MM.1S (cell line): Measurements from ENCODE around the gene ZMYM4.

ENCODE experiments used
- DNase-seq: peaks from one replicate; pipeline ENCODE4 v3.0.0-alpha.2; 2015
- H2AFZ ChIP-seq: fragments of 300-600 bp; sonication (generic); 2 replicates; pipeline ENCODE4 v1.6.0; 2016; ENCODE audit warnings: antibody characterized with exemption, low read length
- H3F3A ChIP-seq: fragments of 300-600 bp; sonication (generic); 2 replicates; pipeline ENCODE4 v1.6.1; 2016; ENCODE audit warnings: mild to moderate bottlenecking, antibody characterized with exemption, low read length, moderate library complexity, mixed read lengths; ENCODE audit not compliant: insufficient read depth
- H3K27ac ChIP-seq: fragments of 300-600 bp; sonication (generic); 2 replicates; pipeline ENCODE4 v1.5.1; 2016; ENCODE audit warnings: mild to moderate bottlenecking, low read length
- H3K27me3 ChIP-seq: fragments of 300-600 bp; sonication (generic); replicated peaks from 2 replicates; pipeline ENCODE4 v1.6.0; 2016; ENCODE audit warnings: low read length; ENCODE audit not compliant: insufficient read depth
- H3K36me3 ChIP-seq: fragments of 300-600 bp; sonication (generic); replicated peaks from 2 replicates; pipeline ENCODE4 v1.6.1; 2016; ENCODE audit warnings: mild to moderate bottlenecking, low read length, mixed read lengths; ENCODE audit not compliant: insufficient read depth
- H3K4me1 ChIP-seq: fragments of 300-600 bp; sonication (generic); 2 replicates; pipeline ENCODE4 v1.6.1; 2016; ENCODE audit warnings: low read length, mixed read lengths
- H3K4me2 ChIP-seq: fragments of 300-600 bp; sonication (generic); 2 replicates; pipeline ENCODE4 v1.6.0; 2016; ENCODE audit warnings: low read depth, low read length
- H3K4me3 ChIP-seq: fragments of 300-600 bp; sonication (generic); 2 replicates; pipeline ENCODE4 v1.5.1; 2016; ENCODE audit warnings: low read length, mixed read lengths
- H3K79me2 ChIP-seq: fragments of 300-600 bp; sonication (generic); 2 replicates; pipeline ENCODE4 v1.6.1; 2016; ENCODE audit warnings: mixed run types, low read length, mixed read lengths
- H3K9ac ChIP-seq: fragments of 300-600 bp; sonication (generic); 2 replicates; pipeline ENCODE4 v1.6.1; 2016; ENCODE audit warnings: low read length, mixed read lengths
- H3K9me2 ChIP-seq: fragments of 300-600 bp; sonication (generic); replicated peaks from 2 replicates; pipeline ENCODE4 v1.6.1; 2016; ENCODE audit warnings: mild to moderate bottlenecking, low read length, mixed read lengths; ENCODE audit not compliant: insufficient read depth
- H3K9me3 ChIP-seq: fragments of 300-600 bp; sonication (generic); replicated peaks from 2 replicates; pipeline ENCODE4 v1.6.1; 2016; ENCODE audit warnings: mild to moderate bottlenecking, low read length, mixed read lengths; ENCODE audit not compliant: insufficient read depth
- H4K20me1 ChIP-seq: fragments of 300-600 bp; sonication (generic); 2 replicates; pipeline ENCODE4 v1.6.1; 2016; ENCODE audit warnings: mild to moderate bottlenecking, low read length, moderate library complexity, mixed read lengths; ENCODE audit not compliant: insufficient read depth
- CTCF ChIP-seq: fragments of 300-600 bp; sonication (generic); IDR thresholded peaks from 2 replicates; pipeline ENCODE4 v1.5.1; 2016; ENCODE audit warnings: antibody characterized with exemption, low read length, mixed read lengths
- EZH2 ChIP-seq: fragments of 300-600 bp; sonication (generic); optimal IDR thresholded peaks from 2 replicates; pipeline ENCODE3; 2017; ENCODE audit warnings: low read depth, mild to moderate bottlenecking, antibody characterized with exemption, low read length, mixed read lengths
- EZH2phosphoT487 ChIP-seq: fragments of 300-600 bp; sonication (generic); IDR thresholded peaks from 2 replicates; pipeline ENCODE4 v1.6.1; 2018; ENCODE audit warnings: antibody characterized with exemption, low read length

ZMYM4 gene

DNA sequence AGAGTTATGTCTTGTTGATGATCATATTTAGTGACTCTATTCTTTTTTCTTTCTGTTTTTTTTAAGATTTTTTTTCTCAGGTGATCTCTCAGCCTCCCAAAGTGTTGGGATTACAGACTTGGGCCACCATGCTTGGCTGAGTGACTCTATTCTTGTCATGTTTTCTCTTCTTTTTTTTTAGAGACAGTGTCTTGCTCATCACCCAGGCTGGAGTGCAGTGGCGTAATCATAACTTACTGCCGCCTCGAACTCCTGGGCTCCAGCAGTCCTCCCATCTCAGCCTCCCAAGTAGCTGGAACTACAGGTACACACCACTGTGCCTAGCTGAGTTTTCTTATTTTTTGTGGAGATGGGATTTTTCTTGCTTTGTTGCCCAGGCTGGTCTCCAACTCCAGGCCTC is 36.9 kb downstream of the ZMYM4 start:
- no peaks in the 10 kb centered on the region for H3K9me3 ChIP-seq
- H3K79me2 ChIP-seq: peaks cover 4% of the 10 kb centered on the region; the same call in 1 of the 2 replicates

DNA sequence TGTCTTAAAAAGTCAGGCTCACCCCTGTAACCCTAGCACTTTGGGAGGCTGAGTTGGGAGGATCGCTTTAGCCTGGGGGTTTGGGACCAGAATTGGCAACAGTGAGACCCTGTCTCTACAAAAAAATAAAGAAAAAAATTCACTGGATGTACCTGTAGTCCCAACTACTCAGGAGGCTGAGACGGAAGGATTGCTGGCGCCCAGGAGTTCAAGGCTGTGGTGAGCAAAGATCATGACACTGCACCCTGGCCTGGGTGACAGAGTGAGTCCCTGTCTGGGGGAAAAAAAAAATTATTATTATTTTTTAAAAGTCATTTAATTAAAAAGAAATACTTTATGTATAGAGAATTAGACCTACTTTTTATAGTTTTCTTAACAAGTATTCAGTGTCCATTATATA is 47.1 kb downstream of the ZMYM4 start:
- no peaks in the 10 kb centered on the region; the same call in 1 of the 2 replicates for H3K36me3 ChIP-seq
- no peaks in the 10 kb centered on the region for H3K4me1 ChIP-seq
- H3K9me2 ChIP-seq: no peaks in the 10 kb centered on the region
- H3K4me3 ChIP-seq: no peak overlapping the region
- H3K9me3 ChIP-seq: no peaks in the 10 kb centered on the region
- H3K27ac ChIP-seq: no peak overlapping the region
- H3F3A ChIP-seq: no peaks in the 10 kb centered on the region
- TF ChIP-seq EZH2phosphoT487 (no peak), CTCF (no peak), EZH2 (no peak)
- no peaks in the 10 kb centered on the region for H4K20me1 ChIP-seq
- no peak overlapping the region for H3K4me2 ChIP-seq
- no peak for DNase-seq
- no peaks in the 10 kb centered on the region for H3K27me3 ChIP-seq
- H3K9ac ChIP-seq: no peak overlapping the region
- no peak overlapping the region for H2AFZ ChIP-seq
- H3K79me2 ChIP-seq: no peaks in the 10 kb centered on the region

More for the DNA sequence above, 36.9 kb downstream of the ZMYM4 start:
- no peak overlapping the region for H3K4me3 ChIP-seq
- H3F3A ChIP-seq: no peaks in the 10 kb centered on the region
- no peaks in the 10 kb centered on the region for H3K27me3 ChIP-seq
- H3K27ac ChIP-seq: no peak overlapping the region
- no peaks in the 10 kb centered on the region for H3K4me1 ChIP-seq
- H3K9me2 ChIP-seq: no peaks in the 10 kb centered on the region
- H3K9ac ChIP-seq: no peak overlapping the region
- no peak overlapping the region for H2AFZ ChIP-seq
- no peak for TF ChIP-seq EZH2phosphoT487
- TF ChIP-seq EZH2: no peak
- no peak for TF ChIP-seq CTCF
- H3K36me3 ChIP-seq: no peaks in the 10 kb centered on the region
- no peak for DNase-seq
- H3K4me2 ChIP-seq: no peak overlapping the region
- H4K20me1 ChIP-seq: no peaks in the 10 kb centered on the region

- no peaks in the 10 kb centered on the region for H3K79me2 ChIP-seq
- no peak for DNase-seq
- no peaks in the 10 kb centered on the region for H3K27me3 ChIP-seq
Observed at GRCh38 chr1:35316264-35316663, 47.8 kb downstream of the ZMYM4 start.

More at GRCh38 chr1:35316264-35316663, 47.8 kb downstream of the ZMYM4 start:
- H4K20me1 ChIP-seq: no peaks in the 10 kb centered on the region
- H3K36me3 ChIP-seq: no peaks in the 10 kb centered on the region
- H3F3A ChIP-seq: no peaks in the 10 kb centered on the region
- TF ChIP-seq EZH2phosphoT487 (no peak), EZH2 (no peak), CTCF (no peak)
- no peaks in the 10 kb centered on the region for H3K4me1 ChIP-seq
- H2AFZ ChIP-seq: no peak overlapping the region
- no peak overlapping the region for H3K4me2 ChIP-seq
- no peak overlapping the region for H3K9ac ChIP-seq
- no peak overlapping the region for H3K4me3 ChIP-seq
- no peak overlapping the region for H3K27ac ChIP-seq
- no peaks in the 10 kb centered on the region for H3K9me3 ChIP-seq
- no peaks in the 10 kb centered on the region for H3K9me2 ChIP-seq
